Activated gamma-delta T cell treated with anti-CD3 and anti-CD28 coated beads, Interleukin-2, amount 50 U/mL, for 16 hours (primary cell): ENCODE data around the gene C3orf52.

Experiments used
- DNase-seq: peaks from one replicate; pipeline ENCODE4 v3.0.0-alpha.2; 2020; ENCODE audit warnings: low read depth

C3orf52 gene

GRCh38 chr3:112136959-112137693 lies 50.9 kb downstream of the C3orf52 start:
- no peak for DNase-seq

- no peak for DNase-seq
Observed at GRCh38 chr3:112137781-112138180, 51.6 kb downstream of the C3orf52 start.

- DNase-seq = no peak
Observed at GRCh38 chr3:112138219-112138969, 52.2 kb downstream of the C3orf52 start.

- DNase-seq = no peak
Observed at GRCh38 chr3:112140584-112140983, 54.4 kb downstream of the C3orf52 start.

GRCh38 chr3:112141293-112141692 lies 55.1 kb downstream of the C3orf52 start:
- DNase-seq = no peak

GRCh38 chr3:112143251-112143650 lies 57.1 kb downstream of the C3orf52 start:
- DNase-seq = no peak

- no peak for DNase-seq
Observed at GRCh38 chr3:112143689-112144088, 57.5 kb downstream of the C3orf52 start.

- no peak for DNase-seq
Observed at GRCh38 chr3:112149136-112149535, 62.9 kb downstream of the C3orf52 start.

- DNase-seq = no peak
Observed at GRCh38 chr3:112167758-112168157, 81.6 kb downstream of the C3orf52 start.
